ENCODE results near the gene C2CD4D. TPM values are rescaled to one million over a fixed set of nuclear protein-coding genes. Genes with fewer than 3 reads are reported as not detected.

The C2CD4D gene
- total RNA-seq, 1 experiment from 2014 or later: 0.79 TPM

DNA sequence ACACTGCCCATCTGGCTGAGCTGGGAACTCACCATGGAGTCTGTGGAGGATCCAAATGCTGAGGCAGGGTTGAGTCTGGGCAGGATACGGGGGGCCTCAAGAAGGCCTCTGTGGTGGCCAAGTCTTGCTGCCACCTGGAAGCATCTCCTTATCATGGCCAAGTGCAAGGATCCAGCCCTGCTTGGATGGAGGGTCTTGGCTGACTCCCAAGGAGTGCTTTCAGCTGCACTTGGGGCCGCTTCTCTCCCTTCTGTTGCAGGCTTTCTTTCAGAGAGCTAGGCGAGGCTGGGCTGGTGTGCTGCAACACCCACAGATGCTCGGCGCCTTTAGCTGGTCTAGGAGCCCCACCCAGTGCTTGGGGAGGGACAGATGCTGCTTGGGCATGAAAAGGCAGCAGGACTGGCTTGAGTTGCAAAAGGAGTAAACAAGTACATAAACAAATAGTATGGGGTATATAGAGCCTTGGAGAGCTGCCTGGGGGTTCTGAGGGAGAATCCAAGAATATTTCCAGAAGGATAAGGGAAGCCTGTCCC lies 13.9 kb upstream of the C2CD4D start, which contains the start of gene THEM5:
Gene THEM5, minus strand, starts transcription at position 302 of the 533 bp plus-strand sequence. Its CDS starts 147 bp downstream, at position 155.
- Histone ChIP-seq H2BK15ac (ENCODE audit: low read depth, low read length) (no peak within 1 kb of the TSS), H3K18ac (ENCODE audit: insufficient read length, low read depth, low read length) (no peak within 1 kb of the TSS), H3K4ac (ENCODE audit: low read depth, low read length) (no peak within 1 kb of the TSS), H4K91ac (ENCODE audit: insufficient read length, low read depth, low read length) (no peak within 1 kb of the TSS), H3K23me2 (ENCODE audit: insufficient read length, low read depth, low read length, poor library complexity, severe bottlenecking) (no peaks in the 10 kb centered on the region), H3K23ac (ENCODE audit: insufficient read length, low read depth, low read length) (no peak within 1 kb of the TSS), H3K79me2 (ENCODE audit: insufficient read depth, low read length) (no peaks in the 10 kb centered on the region), H3K79me1 (ENCODE audit: insufficient read depth, low read depth, low read length, poor library complexity, severe bottlenecking) (no peaks in the 10 kb centered on the region), H3K27ac (ENCODE audit: insufficient read length, low read depth, low read length) (no peak within 1 kb of the TSS), H3K9me3 (ENCODE audit: control insufficient read depth, low read depth, low read length) (no peaks in the 10 kb centered on the region), H3K56ac (ENCODE audit: insufficient read length, low read depth, low read length) (no peak within 1 kb of the TSS), H2BK120ac (ENCODE audit: low read depth, low read length, poor library complexity, severe bottlenecking) (no peak within 1 kb of the TSS), H2BK12ac (ENCODE audit: insufficient read length, low read depth, low read length) (no peak within 1 kb of the TSS), H2BK20ac (ENCODE audit: low read depth, low read length, poor library complexity, severe bottlenecking) (no peak within 1 kb of the TSS), H2AK5ac (ENCODE audit: insufficient read length, low read length) (no peak within 1 kb of the TSS), H3K9ac (ENCODE audit: extremely low read depth, insufficient read length, low read length) (no peak within 1 kb of the TSS), H3K4me1 (ENCODE audit: insufficient read depth, low read length) (no peaks in the 10 kb centered on the region), H3K14ac (ENCODE audit: insufficient read depth, low read length) (no peak within 1 kb of the TSS; the same call in 1 of the 2 replicates), H4K8ac (replicated peaks; ENCODE audit: insufficient read length, low read depth, low read length) (no peak within 1 kb of the TSS), H3K4me2 (ENCODE audit: insufficient read depth, insufficient read length, low read length) (no peak within 1 kb of the TSS), H2AFZ (ENCODE audit: low read length) (no peak within 1 kb of the TSS), H3T11ph (ENCODE audit: low read length) (no peak within 1 kb of the TSS), H2BK5ac (ENCODE audit: insufficient read length, low read length) (no peak within 1 kb of the TSS), H4K20me1 (ENCODE audit: control insufficient read depth, insufficient read depth, insufficient read length) (no peaks in the 10 kb centered on the region), H4K5ac (ENCODE audit: insufficient read length, low read depth, low read length) (no peak within 1 kb of the TSS), H3K27me3 (ENCODE audit: insufficient read depth, low read length) (peaks cover 9% of the 10 kb centered on the region; the same call in 1 of the 2 replicates)
- Mint-ChIP-seq H3K4me3 (no peak within 1 kb of the TSS), H3K36me3 (ENCODE audit: insufficient read depth in 1 of 3, low read depth in 3 of 3) (0 out of 7 replicates have a peak, but pooled peaks cover 0 to 2% (median 0%) of the 10 kb centered on the region in 3 experiments), H3K9me3 (no peaks in the 10 kb centered on the region), H3K4me1 (peaks cover 0 to 4% of the 10 kb centered on the region in 2 experiments; a peak in 2 of 4 replicates), H3K27ac (no peak within 1 kb of the TSS), H3K27me3 (ENCODE audit: low read depth) (peaks cover 83% of the 10 kb centered on the region)
- no peak for DNase-seq
- TF ChIP-seq, protein P1, sequence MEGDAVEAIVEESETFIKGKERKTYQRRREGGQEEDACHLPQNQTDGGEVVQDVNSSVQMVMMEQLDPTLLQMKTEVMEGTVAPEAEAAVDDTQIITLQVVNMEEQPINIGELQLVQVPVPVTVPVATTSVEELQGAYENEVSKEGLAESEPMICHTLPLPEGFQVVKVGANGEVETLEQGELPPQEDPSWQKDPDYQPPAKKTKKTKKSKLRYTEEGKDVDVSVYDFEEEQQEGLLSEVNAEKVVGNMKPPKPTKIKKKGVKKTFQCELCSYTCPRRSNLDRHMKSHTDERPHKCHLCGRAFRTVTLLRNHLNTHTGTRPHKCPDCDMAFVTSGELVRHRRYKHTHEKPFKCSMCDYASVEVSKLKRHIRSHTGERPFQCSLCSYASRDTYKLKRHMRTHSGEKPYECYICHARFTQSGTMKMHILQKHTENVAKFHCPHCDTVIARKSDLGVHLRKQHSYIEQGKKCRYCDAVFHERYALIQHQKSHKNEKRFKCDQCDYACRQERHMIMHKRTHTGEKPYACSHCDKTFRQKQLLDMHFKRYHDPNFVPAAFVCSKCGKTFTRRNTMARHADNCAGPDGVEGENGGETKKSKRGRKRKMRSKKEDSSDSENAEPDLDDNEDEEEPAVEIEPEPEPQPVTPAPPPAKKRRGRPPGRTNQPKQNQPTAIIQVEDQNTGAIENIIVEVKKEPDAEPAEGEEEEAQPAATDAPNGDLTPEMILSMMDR (conservative IDR thresholded peaks at IDR 0.05): no peak
- WGBS (ENCODE audit: extremely low coverage, insufficient read length, low lambda C conversion rate): no CpG with 5 or more reads among the region's 5 CpGs

All from H9 (cell line).